HG02884 (cell line): ENCODE results near the gene SCO2.

Experiments used
- ATAC-seq: cut with Tn5 transposase; IDR thresholded peaks from one replicate; pipeline ENCODE4 v1.9.1; 2021; ENCODE audit warnings: mild to moderate bottlenecking, moderate library complexity; ENCODE audit not compliant: unreplicated experiment

SCO2 gene, protein sequence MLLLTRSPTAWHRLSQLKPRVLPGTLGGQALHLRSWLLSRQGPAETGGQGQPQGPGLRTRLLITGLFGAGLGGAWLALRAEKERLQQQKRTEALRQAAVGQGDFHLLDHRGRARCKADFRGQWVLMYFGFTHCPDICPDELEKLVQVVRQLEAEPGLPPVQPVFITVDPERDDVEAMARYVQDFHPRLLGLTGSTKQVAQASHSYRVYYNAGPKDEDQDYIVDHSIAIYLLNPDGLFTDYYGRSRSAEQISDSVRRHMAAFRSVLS

DNA sequence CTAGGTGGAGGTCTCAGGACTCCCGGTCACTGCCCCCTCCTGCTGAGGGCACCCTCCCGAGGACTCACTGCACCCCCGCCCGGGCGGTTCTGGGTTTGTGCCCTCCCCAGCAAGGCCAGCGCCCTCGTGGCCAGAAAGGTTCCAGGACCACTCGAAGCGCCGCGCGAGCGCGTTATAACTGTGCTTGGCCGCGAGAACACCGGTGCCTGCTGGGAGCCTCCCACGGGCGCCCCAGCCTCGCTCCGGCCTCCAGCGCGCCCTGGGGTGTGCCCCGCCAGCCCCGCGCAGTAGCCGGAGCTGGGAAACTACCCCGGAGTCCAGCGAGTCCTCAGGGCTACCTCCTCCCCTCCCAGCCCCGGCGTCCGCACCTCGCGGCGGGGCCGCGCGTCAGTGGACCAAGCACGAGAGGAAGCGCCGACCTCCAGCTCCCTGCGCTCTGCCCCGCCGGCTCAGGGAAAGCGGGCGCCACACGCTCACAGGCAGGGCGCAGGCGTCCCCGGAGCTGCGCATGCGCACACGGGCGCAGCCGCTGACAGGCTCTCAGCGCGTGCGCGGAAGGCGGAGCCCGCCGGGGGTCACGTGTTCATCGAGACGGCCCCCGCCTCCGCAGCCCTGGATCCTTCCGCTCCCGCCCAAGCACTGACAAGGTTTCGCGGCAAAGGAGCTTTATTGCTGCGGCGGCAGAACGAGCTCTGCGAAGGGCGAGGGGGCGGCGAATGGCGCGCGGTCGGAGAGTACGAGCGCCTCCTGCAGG lies at the start of gene SCO2:
Gene SCO2 (minus strand): TSS at position 495 of the 754 bp plus-strand sequence. CDS start 1,187 bp downstream, outside the sequence.
- ATAC-seq = peak; percentile 37

DNA sequence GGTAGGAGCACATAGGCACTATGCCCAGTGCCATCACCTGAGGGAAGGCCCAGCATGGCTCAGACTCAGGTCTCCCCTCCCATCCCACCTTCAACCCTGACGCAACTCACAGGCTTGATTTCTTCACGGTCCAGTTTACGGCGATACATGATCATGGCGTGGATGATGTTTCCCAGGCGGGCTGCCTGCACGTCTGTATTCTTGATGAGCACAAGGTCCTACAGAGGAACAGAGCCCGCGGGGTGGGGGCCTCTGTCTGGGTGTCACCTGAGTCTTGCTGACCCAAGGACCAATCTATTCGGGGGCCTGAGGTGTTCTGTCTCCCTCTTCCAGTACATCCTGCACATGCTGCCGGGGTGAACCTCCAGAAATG lies 49.0 kb upstream of the SCO2 start:
- no peak for ATAC-seq

DNA sequence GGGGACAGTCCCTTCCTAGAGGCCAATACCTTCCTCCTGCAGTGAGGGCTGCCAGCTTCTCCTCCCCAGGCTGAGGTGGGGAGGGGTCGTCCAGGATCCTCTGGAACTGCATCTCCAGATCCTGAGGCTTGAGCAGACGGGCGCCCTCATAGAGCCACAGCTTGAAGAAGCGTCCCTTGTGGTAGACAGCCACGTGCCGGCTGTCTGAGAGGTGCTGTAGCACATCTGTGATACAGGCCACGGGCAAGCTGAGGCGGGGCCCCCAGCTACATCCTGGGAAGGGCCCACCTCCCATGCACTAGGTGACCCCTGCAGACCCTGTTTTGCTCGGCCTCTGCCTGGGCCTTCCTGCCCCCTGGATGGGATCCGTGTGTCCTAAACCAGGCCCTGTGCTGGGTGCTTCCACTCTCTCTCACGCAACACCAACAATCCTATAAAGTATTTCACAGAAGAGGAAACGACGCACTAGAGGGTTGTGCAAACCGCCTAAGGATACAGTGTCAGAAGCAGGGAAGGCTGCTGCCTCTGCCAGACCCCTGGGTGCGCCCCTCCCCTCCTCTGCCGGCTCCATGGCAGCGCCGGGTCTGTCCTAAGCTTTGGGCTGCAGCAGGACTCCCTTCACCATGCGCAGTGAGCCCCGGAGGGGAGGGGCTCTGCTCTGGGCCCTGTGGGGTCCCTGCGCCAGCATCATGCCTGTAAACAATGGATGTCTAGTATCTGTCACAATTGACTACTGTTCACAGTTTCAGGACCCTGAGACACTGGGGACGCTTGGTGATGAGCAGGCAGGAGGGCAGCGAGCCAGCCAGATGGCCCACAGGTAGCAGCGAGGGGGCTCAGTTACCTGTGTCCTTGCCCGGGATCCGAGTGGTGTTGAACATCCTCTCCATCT lies 48.3 kb upstream of the SCO2 start:
- no peak for ATAC-seq

DNA sequence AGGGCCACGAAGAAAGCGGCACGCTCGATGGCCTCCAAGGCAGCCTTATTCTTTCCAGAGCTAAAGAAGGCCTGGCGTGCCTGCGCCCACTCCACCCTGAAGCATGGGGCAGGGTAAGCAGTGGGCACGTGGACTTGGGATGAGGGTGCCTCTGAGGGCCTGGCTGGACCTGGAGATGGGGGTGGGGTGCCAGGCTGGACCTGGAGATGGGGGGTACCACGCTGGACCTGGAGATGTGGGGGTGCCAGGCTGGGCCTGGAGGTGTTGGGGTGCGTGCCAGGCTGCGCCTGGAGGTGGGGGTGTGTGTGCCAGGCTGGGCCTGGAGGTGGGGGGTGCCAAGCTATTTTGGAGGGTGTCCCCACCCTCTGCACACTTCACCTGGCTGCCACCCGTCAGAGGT lies 47.6 kb upstream of the SCO2 start:
- no peak for ATAC-seq

DNA sequence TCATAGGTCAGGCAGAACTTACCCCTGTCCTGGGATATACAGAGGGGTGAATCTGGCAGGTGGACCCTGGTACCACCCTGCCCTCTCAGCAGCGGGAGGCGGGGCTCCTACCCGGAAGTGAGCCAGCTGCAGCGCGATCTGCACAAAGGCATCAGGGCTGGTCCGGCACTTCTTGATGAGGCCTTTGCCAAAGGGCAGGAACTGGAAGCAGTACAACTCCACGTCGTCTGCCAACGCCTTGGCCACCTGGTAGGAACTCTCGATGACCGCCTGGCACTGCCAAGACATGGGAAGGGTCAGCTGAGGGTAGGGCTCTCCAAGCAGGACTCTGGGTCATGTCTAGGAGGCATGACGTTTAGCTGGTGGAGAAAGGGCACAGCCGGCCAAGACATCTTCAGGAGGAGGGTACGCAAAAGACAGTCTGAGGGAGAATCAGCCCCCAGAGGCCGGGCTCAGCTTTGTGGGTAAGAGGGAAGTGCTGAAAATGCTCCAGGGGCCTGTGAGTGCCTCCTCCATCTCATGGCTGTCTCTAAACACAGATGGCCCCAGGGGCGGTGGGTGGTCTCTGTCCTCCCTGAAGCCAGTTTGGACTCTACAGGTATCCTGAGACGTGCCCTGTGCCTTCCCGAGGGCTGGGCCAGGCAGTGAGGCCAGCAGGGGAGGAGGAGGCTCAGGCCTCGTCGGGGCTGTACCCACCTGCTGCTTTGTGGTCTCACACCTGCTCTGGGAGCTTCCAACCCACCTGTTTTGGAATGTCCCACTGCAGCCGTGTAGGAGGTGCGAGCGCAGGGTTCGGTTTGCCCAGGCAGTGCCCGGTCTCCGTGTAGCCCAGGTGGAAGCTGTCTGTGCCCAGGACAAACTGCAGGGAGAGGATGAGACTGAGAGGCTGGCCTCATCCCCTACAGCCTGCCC lies 46.1 kb upstream of the SCO2 start:
- ATAC-seq = no peak

DNA sequence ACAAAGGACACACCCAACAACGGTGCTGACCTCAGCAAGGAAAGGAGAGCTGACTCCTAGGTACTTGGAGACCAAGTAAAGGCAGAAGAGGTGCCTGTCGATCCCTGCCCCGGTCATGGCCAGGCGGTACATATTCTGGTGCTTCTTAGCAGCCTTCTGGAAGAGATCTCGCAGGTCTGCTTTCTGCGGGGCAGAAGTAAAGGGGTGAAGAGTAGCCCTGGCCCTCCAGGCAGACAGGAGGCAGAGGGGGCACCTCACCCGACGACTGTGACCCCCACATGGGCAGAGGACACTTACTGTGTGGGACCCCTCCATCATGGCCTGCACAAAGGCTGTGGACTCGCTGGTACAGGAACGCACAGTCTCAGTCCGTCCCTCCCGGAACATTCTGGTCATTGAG lies 45.5 kb upstream of the SCO2 start:
- ATAC-seq = no peak

DNA sequence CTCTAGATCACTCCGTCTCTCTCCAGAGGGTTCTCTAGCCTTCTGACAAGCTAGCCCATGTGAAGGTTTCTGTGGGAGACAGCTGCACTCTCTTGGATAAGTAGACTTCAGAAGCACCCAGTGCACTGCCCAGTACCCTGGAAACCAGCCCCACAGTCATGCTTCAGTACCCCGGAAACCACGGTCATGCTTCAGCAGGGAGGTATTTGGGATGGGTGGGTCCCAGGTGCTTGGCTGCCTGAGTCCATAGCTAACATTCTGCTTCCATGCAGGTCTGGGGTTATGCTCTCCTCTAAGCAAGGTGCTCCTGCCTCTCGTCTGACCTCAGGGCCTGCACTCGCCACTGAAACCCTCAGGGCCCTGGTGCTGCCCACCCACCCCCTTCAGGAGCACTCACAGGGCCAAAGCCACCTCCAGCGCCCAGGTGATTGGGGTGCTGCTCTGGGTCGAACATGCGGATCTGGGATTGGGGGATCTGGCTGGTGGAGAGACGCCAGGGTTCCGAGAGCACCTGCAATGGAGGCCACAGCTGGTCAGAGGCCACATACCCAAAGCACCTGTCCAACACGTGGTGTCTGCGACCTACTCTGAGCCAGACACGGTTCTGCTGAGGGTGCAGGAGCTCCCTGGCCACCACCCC lies 44.6 kb upstream of the SCO2 start:
- ATAC-seq = no peak

DNA sequence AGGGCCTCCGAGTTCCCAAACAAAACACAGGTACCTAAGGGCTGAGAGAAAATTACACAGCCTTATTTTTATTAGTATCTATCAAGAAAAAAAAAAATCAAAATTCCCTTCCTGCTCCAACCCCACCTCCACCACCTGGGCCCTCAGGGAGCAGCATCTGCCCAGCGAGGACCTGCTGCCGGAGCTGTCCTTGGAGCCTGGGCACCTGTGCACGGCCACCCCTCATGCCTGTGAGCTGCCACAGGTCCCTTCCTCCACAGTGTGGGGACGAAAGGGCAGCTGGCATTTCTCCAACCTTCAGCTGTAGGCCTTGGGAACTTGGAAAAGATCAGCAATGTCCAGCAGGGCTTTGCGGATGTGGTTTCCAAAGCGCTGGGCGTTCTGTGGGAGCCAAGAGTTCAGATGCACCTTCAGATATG lies 43.7 kb upstream of the SCO2 start:
- ATAC-seq = no peak

DNA sequence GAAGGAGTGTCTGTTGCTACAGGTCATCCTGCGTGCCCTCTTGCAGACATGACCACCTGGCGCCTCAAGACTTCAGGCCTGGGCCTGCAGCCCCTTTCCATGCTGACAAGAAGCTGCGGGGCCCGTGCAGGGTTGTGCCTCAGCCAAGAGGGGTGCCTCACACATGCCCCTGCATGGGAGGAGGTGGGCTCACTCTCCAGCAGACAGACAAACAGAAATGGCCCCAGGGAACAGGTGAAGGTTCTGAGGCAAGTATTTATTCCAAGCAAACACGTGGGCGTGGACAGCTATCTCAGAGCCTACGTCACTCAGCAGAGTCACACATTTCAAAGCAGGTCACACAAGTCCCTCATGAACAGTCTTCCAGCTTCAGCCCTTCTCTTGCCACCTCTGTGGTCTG lies 43.2 kb upstream of the SCO2 start:
- ATAC-seq = no peak

DNA sequence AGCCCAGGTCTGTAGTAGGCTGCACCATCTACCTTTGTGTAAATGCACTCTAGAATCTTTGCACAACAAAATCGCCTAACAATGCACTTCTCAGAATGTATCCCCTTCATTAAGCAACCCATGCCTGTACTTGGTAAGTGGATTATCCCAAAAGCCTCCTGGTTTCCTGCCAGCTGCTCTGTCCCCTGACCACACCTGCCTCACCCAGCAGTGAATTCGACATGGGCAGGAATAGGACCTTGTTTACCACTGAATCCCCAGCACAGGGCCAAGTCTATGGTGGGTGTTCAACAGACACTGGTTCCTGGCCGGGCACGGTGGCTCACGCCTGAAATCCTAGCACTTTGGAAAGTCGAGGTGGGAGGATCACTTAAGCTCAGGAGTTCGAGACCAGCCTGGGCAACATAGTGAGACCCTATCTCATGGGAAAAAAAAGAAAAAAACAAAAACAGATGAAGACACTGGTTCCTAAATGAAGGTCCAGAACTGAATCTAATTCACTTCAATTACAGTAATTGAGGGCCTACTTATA lies 42.4 kb upstream of the SCO2 start:
- ATAC-seq = no peak

DNA sequence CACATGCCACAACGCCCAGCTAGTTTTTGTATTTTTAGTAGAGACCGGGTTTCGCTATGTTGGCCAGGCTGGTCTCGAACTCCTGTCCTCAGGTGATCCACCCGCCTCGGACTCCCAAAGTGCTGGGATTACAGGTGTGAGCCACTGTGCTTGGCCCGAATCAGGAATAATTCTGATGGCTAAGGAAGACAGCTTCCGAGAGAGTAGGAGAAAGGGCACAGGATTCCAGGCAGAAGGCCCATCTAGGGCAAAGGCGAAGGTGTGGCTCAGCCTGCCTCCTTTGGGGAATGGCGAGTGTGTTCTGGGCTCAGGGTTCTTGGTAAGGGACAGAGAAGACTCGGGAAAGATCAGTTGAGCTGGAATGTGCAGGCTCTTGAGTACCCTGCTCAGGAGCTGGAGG lies 38.9 kb upstream of the SCO2 start:
- no peak for ATAC-seq

DNA sequence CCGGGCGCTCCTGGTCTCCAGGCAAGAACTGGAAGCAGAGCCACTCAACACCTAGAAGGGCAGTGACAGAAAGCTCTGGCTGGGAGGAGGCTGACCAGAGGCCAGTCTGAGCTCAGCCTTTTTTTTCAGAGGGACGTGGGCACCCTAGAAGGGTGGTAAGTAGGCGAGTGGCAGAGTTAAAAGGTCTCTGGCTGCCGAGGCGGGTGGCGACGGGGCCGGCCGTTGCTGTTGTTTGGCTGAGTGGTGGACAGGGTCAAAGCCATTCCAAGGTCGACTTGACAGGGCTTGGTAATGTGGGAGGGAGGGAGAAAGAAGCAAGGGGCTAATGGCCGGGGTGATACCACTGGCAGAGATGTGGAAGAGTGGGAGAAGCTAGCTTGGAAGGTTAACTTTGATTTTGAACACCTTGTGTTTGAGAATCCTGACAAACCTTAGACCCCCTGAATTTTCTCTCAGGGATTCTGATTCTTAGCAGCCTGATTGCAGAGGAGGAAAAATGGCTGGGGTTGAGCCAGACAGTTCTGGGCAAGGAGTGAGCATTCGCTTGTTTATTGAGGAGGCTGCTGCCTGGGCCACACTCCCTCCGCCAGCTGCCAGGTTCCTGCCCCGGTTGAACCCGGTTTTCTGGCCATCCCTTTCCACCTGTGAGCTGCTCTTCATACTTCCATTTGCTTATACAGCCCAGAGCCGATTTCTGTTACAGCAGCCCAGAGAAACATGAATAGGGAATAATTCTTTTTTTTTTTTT lies 38.2 kb upstream of the SCO2 start:
- no peak for ATAC-seq

DNA sequence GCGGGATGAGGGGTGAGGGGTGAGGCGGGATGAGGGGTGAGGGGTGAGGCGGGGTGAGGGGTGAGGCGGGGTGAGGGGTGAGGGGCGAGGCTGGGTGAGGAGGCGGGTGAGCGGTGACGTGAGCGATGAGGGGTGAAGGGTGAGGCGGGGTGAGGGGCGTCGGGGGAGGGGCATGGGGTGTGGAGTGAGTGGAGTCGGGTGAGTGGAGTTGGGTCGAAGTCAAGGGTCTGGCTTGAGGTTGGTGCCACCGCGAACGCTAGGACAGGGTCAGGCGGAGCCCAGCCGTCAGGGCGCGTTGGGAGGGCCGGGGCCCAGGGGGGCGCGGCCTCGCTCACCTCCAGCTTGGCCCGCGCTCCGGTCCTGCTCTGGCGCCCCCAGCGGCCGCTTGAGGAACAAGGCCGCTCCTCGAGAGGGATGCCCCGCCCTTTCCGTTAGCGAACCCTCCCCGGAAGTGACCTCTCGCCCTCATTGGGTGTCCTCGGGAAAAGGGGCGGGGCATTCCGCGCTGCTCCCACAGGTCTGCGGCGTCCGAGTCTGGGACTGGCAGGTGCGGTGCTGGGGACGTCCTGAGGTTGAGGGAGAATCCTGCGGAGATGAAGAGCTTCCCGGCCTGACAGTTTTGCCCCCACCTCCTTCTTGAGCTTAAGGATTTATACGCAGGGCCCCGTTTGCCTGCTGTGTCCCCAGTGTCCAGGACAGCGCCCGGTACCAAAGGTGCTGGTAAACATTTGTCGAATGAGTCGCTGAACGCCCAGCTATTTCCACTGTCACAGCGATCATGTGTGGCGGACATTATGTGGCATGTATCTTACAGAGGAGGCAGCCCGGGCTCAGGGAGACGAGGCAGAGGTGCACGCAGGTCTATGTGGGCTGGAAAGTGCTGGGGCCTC lies 37.4 kb upstream of the SCO2 start, which contains the start of gene SYCE3:
Gene SYCE3 (minus strand): TSS at position 397 of the 890 bp plus-strand sequence. CDS start 6,514 bp downstream, outside the sequence.
- peak; percentile 80 for ATAC-seq

DNA sequence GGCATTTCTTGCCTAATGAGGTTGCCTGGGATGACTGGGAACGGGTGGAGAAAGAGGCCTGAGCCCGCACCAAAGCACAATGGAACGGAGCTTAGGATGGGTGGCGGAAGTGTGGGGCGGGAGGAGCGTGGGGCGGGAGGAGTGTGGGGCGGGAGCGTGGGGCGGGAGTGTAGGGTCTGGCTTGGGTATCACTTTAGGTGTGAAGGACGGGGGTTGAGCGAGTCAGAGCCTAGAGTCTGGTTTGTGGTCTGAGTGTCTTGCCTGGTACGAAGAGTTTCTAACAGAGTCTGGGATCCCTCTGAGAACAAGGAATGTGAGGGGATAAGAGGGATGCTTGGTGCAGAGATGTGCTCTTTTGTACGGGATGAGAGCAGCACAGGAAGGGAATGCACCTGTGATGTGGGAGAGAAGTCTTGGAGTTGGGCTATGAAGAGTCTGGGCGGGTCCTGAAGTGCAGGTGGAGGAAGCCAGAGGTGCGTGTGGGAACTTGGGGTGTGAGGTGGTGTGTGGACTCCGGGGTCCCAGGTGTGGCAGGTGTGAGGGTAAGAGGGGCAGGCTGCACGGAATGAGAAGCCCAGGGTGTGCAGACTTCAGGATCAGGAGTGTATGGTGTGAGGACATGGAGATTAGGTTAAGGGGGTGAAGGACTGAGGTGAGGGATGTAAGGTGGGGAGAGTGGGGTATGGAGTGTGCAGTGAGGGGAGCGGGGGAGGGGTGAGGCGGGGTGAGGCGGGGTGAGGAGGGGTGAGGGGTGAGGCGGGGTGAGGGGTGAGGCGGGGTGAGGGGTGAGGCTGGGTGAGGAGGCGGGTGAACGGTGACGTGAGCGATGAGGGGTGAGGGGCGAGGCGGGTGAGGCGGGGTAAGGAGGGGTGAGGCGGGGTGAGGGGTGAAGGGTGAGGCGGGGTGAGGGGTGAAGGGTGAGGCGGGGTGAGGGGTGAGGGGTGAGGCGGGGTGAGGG lies 36.3 kb upstream of the SCO2 start:
- ATAC-seq = no peak

DNA sequence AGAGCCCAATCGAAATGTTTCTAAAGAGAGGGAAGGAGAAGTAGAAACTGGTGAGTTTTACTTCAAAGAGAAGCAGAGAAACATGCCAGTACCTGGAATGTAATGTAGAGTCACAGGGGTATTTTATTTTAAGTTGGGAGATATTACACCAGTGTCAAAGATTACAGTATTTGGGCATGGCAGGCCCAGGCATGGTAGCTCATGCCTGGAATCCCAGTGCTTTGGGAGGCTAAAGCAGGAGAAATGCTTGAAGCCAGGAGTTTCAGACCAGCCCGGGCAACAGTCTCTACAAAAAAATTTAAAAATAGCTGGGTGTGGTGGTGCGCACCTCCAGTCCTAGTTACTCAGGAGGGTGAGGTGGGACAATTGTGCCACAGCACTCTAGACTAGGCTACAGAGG lies 34.6 kb upstream of the SCO2 start:
- ATAC-seq = no peak

DNA sequence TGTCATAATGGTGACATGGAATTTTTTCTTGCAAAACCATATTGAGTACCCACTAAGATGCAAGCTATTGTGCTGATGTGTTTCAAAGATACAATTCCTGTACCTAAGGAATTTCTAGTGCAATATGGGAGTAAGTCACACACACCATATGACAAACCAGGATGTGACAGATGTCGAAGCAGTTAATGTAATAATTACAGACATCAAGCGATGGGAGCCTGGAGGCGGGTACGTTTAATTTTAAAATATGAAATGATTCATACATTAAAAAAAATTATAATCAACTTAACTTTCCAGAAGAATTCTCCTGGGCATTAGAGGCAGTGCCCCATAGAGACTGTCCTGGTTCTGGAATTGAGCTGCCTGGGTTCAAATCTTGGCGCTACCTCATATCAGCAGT lies 31.3 kb upstream of the SCO2 start:
- ATAC-seq = no peak

DNA sequence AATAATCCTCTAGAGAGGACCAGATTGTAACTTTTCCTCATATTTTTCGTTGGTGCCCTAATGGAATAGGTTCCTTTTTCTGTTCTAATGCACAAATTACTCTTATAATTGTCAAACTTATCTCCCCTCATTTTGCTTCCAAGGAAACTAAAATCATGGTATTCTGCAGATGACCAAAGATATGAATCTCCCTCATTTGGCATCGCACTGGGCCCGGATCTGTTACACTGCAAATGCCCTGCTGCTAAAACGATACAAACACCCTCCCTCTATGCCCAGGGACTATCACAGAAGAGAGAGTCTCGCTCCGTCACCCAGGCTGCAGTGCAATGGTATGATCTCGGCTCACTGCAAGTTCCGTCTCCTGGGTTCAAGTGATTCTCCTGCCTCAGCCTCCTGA lies 27.9 kb upstream of the SCO2 start:
- ATAC-seq = no peak
